Gastrocnemius medialis (tissue), 4 donors: ENCODE measurements around the gene SLC12A4. TPM values are rescaled to one million over a fixed set of nuclear protein-coding genes. Genes with fewer than 3 reads are reported as not detected.

Source experiments
- ATAC-seq, 2 donors: fragments of 150-250 bp; one replicate each; pipeline ENCODE4 v1.9.1; 2016
- DNase-seq, 2 donors: peaks; one replicate each; pipeline ENCODE4 v3.0.0-alpha.2; 2019
- H3K27ac ChIP-seq, 4 donors: fragments of 200-600 bp; sonication (generic); 1 replicate in 1 of 4; 2 replicates in 3 of 4; pipeline ENCODE4 v1.5.1; 2016 to 2018; ENCODE audit warnings: mild to moderate bottlenecking in 2 of 4, moderate library complexity in 1 of 4
- H3K27me3 ChIP-seq, 3 donors: fragments of 200-600 bp; sonication (generic) in 2 of 3; 1 replicate in 1 of 3; 2 replicates in 2 of 3; pipeline versions ENCODE4 v1.5.1 to v1.6.0; 2016 to 2019; ENCODE audit warnings: mild to moderate bottlenecking in 1 of 3, moderate library complexity in 1 of 3
- H3K36me3 ChIP-seq, 2 donors: fragments of 200-600 bp; sonication (generic) in 1 of 2; one replicate each; pipeline ENCODE4 v1.5.1; 2017 to 2018
- H3K4me1 ChIP-seq, 2 donors: fragments of 200-600 bp; sonication (generic) in 1 of 2; one replicate each; pipeline ENCODE4 v1.5.1; 2016 to 2017; ENCODE audit warnings: mild to moderate bottlenecking in 2 of 2
- H3K4me3 ChIP-seq, 4 donors: fragments of 200-600 bp; sonication (generic) in 3 of 4; 1 replicate in 1 of 4; 2 replicates in 3 of 4; pipeline ENCODE4 v1.5.1; 2016 to 2019; ENCODE audit warnings: mild to moderate bottlenecking in 2 of 4
- H3K9me3 ChIP-seq, 3 donors: fragments of 200-600 bp; sonication (generic) in 2 of 3; 1 replicate in 1 of 3; 2 replicates in 2 of 3; pipeline ENCODE4 v1.5.1; 2016 to 2019
- CTCF ChIP-seq, 5 experiments: fragments of 450-650 bp in 3 of 5; fragments of 200-600 bp in 2 of 5; sonication (generic) in 2 of 5; IDR thresholded peaks in 4 of 5; conservative IDR thresholded peaks in 1 of 5; 1 replicate in 4 of 5; 2 replicates in 1 of 5; pipeline ENCODE4 v1.5.1; 2016 to 2019; ENCODE audit warnings: antibody characterized with exemption in 5 of 5, mild to moderate bottlenecking in 3 of 5, moderate library complexity in 3 of 5
- POLR2A ChIP-seq, 2 donors: fragments of 450-650 bp; IDR thresholded peaks; one replicate each; pipeline ENCODE4 v1.6.1; 2017; ENCODE audit warnings: antibody characterized with exemption in 2 of 2, mild to moderate bottlenecking in 2 of 2, moderate library complexity in 2 of 2
- in situ Hi-C, 4 donors: fragments of 200-750 bp; cut with MboI; loops; one replicate each; pipeline versions ENCODE4 v1.15.0 to v1.8.0; 2017; ENCODE audit warnings: low sequenced_read_pairs in 4 of 4
- intact Hi-C: fragments of 100-400 bp; cut with DNase I; formaldehyde crosslinking; loops from one replicate; pipeline ENCODE4 v1.15.1; 2023; ENCODE audit warnings: low total_unique reads
- total RNA-seq, 4 donors: library from RNA; depleted of rRNA; stranded (reverse); fragments of >200 nt; gene quantifications; one replicate each; pipeline versions ENCODE4 v1.1.0 to v1.2.3, GENCODE V29; 2016

The SLC12A4 gene
- total RNA-seq, 4 donors from 2014 or later: 10.4 to 30.8 (median 15.8) TPM

- H3K4me3 ChIP-seq: no peak overlapping the region
- no peak for TF ChIP-seq POLR2A (IDR thresholded peaks at IDR 0.05)
- no peak for TF ChIP-seq CTCF (IDR thresholded peaks at IDR 0.05 in 4 of 5, conservative IDR thresholded peaks at IDR 0.05 in 1 of 5)
- H3K36me3 ChIP-seq: peaks cover 0 to 90% of the 10 kb centered on the region in 2 donors
- ATAC-seq: no peak
- intact Hi-C loops (no loop called here), in situ Hi-C loops (no loop called here)
- DNase-seq: no peak
- H3K27me3 ChIP-seq: no peaks in the 10 kb centered on the region
- no peaks in the 10 kb centered on the region for H3K9me3 ChIP-seq
- H3K27ac ChIP-seq: no peak overlapping the region
- peaks cover 11 to 14% of the 10 kb centered on the region in 2 donors for H3K4me1 ChIP-seq
Measured at GRCh38 chr16:67950335-67950843, 18.0 kb downstream of the SLC12A4 start.

- no peak overlapping the region for H3K4me3 ChIP-seq
- H3K9me3 ChIP-seq: no peaks in the 10 kb centered on the region
- in situ Hi-C loops (no loop called here), intact Hi-C loops (no loop called here)
- H3K4me1 ChIP-seq: peaks cover 18 to 20% of the 10 kb centered on the region in 2 donors
- no peak overlapping the region for H3K27ac ChIP-seq
- peaks cover 0 to 92% of the 10 kb centered on the region in 2 donors for H3K36me3 ChIP-seq
- TF ChIP-seq CTCF (IDR thresholded peaks at IDR 0.05 in 4 of 5, conservative IDR thresholded peaks at IDR 0.05 in 1 of 5): no peak
- no peak for TF ChIP-seq POLR2A (IDR thresholded peaks at IDR 0.05)
- H3K27me3 ChIP-seq: no peaks in the 10 kb centered on the region
- DNase-seq (peak in 1 of 2 donors; percentile 12), ATAC-seq (no peak)
Measured at GRCh38 chr16:67949645-67950044, 18.8 kb downstream of the SLC12A4 start.

GRCh38 chr16:67948015-67948414, 20.4 kb downstream of the SLC12A4 start:
- TF ChIP-seq CTCF (IDR thresholded peaks at IDR 0.05 in 4 of 5, conservative IDR thresholded peaks at IDR 0.05 in 1 of 5): no peak
- no peak for TF ChIP-seq POLR2A (IDR thresholded peaks at IDR 0.05)
- in situ Hi-C loops: no loop called here
- ATAC-seq (no peak), DNase-seq (no peak)
- Histone ChIP-seq H3K27me3 (no peaks in the 10 kb centered on the region), H3K4me3 (no peak overlapping the region), H3K9me3 (no peaks in the 10 kb centered on the region), H3K4me1 (peaks cover 25 to 30% of the 10 kb centered on the region in 2 donors), H3K27ac (no peak overlapping the region), H3K36me3 (peaks cover 0 to 89% of the 10 kb centered on the region in 2 donors)
- intact Hi-C loops: no loop called here

GRCh38 chr16:67946966-67947558, 21.4 kb downstream of the SLC12A4 start:
- DNase-seq: no peak
- no peak for TF ChIP-seq CTCF (IDR thresholded peaks at IDR 0.05 in 4 of 5, conservative IDR thresholded peaks at IDR 0.05 in 1 of 5)
- no peak for TF ChIP-seq POLR2A (IDR thresholded peaks at IDR 0.05)
- Histone ChIP-seq H3K9me3 (no peaks in the 10 kb centered on the region), H3K36me3 (peaks cover 0 to 86% of the 10 kb centered on the region in 2 donors), H3K4me3 (no peak overlapping the region), H3K4me1 (peaks cover 27 to 30% of the 10 kb centered on the region in 2 donors), H3K27ac (peak overlapping the region in 1 of 4 donors; percentile 22), H3K27me3 (no peaks in the 10 kb centered on the region)
- in situ Hi-C loops: no loop called here
- ATAC-seq: no peak
- intact Hi-C loops: no loop called here
